ENCODE data around the gene SIRT7.

DNA sequence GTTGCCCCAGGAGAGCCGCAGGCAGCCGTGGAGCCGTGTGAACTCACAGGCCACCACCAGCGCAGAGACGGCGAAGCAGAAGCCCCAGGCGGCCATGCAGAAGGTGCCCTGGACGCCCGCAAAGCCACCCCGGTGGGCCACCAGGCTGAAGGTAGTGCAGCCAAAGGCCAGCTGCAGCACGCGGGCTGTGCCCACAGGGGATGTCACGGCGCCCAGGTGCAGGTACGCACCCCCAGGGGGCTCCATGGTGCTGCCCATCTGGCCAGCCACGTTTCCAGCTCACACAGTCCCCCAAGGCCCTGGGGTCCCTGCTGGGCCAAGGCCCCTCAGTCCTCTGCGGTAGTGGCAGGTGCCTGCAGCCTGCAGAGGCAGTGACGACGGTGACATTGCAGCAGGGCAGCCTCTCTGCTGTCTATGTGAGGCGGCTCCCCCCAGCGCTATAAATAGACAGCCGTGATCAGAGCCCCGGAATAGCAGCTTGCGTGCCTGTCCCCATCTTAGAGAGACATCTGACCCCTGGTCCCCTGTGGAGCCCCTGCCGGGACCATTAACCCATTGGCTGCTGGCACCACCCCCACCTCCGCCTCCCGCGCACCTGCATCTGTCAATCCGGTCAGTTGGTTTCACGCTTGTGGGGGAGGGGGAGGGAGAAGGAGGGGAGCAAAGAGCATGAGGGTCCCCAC, 23.6 kb upstream of the SIRT7 start:
- TF ChIP-seq, protein P1, sequence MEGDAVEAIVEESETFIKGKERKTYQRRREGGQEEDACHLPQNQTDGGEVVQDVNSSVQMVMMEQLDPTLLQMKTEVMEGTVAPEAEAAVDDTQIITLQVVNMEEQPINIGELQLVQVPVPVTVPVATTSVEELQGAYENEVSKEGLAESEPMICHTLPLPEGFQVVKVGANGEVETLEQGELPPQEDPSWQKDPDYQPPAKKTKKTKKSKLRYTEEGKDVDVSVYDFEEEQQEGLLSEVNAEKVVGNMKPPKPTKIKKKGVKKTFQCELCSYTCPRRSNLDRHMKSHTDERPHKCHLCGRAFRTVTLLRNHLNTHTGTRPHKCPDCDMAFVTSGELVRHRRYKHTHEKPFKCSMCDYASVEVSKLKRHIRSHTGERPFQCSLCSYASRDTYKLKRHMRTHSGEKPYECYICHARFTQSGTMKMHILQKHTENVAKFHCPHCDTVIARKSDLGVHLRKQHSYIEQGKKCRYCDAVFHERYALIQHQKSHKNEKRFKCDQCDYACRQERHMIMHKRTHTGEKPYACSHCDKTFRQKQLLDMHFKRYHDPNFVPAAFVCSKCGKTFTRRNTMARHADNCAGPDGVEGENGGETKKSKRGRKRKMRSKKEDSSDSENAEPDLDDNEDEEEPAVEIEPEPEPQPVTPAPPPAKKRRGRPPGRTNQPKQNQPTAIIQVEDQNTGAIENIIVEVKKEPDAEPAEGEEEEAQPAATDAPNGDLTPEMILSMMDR (IDR thresholded peaks at IDR 0.05), result no peak
- no peak for TF ChIP-seq POLR2A (IDR thresholded peaks at IDR 0.05)
- no peak for TF ChIP-seq POLR2AphosphoS5 (IDR thresholded peaks at IDR 0.05)
- TF ChIP-seq EP300 (IDR thresholded peaks at IDR 0.05), result no peak

Measured in upper lobe of left lung (tissue), 4 donors.